ENCODE data around the gene TMEM97. TPM values are rescaled to one million over a fixed set of nuclear protein-coding genes. Genes with fewer than 3 reads are reported as not detected.
A peak's percentile ranks its signal among the peaks of the same experiment; 100 is the strongest.
"Not testable (repeated sequence)": the region's sequence is repeated elsewhere in the genome, so short reads cannot be mapped to it uniquely, and the experiment has no call there.

The TMEM97 gene
- polyA plus RNA-seq, 3 donors from 2014 or later, result 9.8 to 13.8 (median 11.4) TPM

- H3K9me3 Mint-ChIP-seq, result peaks cover 0 to 1% (median 0%) of the 10 kb centered on the region in 6 donors
- peak overlapping the region; percentile 94 to 97 (median 95) for H3K4me3 Mint-ChIP-seq
- H3K4me1 Mint-ChIP-seq, result peaks cover 41 to 53% of the 10 kb centered on the region in 2 donors
- peaks cover 2 to 10% (median 3%) of the 10 kb centered on the region in 3 donors for H3K27me3 Mint-ChIP-seq (ENCODE audit: low read depth in 3 of 3)
- peak overlapping the region; percentile 81 to 96 (median 93) for H3K27ac Mint-ChIP-seq
- DNase-seq, result no peak
- H3K36me3 Mint-ChIP-seq, result peaks cover 0 to 9% (median 0%) of the 10 kb centered on the region in 3 donors
Measured at GRCh38 chr17:28335959-28336871, 17.2 kb downstream of the TMEM97 start.

DNA sequence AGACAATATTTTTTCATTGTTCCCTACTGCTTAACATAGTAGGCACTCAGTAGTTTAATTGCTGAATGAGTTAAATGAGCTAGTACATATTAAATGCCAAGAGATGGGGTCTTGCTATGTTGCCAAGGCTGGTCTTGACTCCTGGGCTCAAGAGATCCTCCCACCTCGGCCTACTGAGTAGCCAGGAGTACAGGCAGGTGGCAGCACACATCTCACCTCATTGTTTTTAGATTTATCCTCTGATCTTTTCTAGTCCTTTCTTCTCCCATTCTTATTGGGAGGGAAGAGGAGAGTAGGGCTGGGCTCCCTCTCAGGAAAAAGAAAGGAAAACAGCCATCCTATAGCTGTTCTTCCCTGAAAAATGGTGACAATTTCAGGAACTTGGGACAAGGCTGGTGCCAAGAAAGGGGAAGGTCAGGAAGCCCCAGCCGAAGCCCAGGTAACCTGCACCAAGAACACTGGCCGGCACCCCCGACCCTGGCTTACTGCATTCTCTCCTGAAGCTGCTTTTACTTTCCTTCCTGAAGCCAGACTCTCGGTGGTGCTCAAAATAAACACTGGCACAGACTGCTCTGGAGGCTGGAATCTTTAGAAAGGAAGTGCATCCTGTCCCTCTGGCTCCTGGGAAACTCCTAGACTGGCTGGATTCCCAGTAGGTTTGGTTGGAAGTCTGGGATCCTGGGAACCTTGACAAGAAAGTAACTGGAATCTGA is 19.2 kb downstream of the TMEM97 start:
- peak overlapping the region in 2 of 6 donors; percentile 6 to 81 for H3K27ac Mint-ChIP-seq
- peaks cover 0 to 1% (median 0%) of the 10 kb centered on the region in 6 donors for H3K9me3 Mint-ChIP-seq
- H3K4me1 Mint-ChIP-seq, result peaks cover 40 to 43% of the 10 kb centered on the region in 2 donors
- H3K4me3 Mint-ChIP-seq, result peak overlapping the region in 1 of 5 donors; percentile 96
- peaks cover 0 to 11% (median 0%) of the 10 kb centered on the region in 3 donors for H3K36me3 Mint-ChIP-seq
- H3K27me3 Mint-ChIP-seq (ENCODE audit: low read depth in 3 of 3), result peaks cover 2 to 9% (median 3%) of the 10 kb centered on the region in 3 donors
- DNase-seq, result no peak

GRCh38 chr17:28338769-28339212 is 19.8 kb downstream of the TMEM97 start:
- not testable (repeated sequence) for H3K9me3 Mint-ChIP-seq; H3K27me3 Mint-ChIP-seq (ENCODE audit: low read depth in 3 of 3); H3K4me3 Mint-ChIP-seq; DNase-seq
- H3K4me1 Mint-ChIP-seq, result peaks cover 38 to 40% of the 10 kb centered on the region in 2 donors
- H3K27ac Mint-ChIP-seq, result peak overlapping the region in 1 of 6 donors; percentile 58
- peaks cover 0 to 14% (median 1%) of the 10 kb centered on the region in 3 donors for H3K36me3 Mint-ChIP-seq

- Mint-ChIP-seq H3K9me3 (peaks cover 0 to 1% (median 0%) of the 10 kb centered on the region in 6 donors), H3K27ac (no peak overlapping the region), H3K4me3 (no peak overlapping the region), H3K27me3 (ENCODE audit: low read depth in 3 of 3) (peaks cover 2 to 7% (median 3%) of the 10 kb centered on the region in 3 donors), H3K4me1 (peaks cover 31 to 34% of the 10 kb centered on the region in 2 donors), H3K36me3 (peaks cover 0 to 19% (median 4%) of the 10 kb centered on the region in 3 donors)
- no peak for DNase-seq
Measured at GRCh38 chr17:28339431-28339830, 20.4 kb downstream of the TMEM97 start.

DNA sequence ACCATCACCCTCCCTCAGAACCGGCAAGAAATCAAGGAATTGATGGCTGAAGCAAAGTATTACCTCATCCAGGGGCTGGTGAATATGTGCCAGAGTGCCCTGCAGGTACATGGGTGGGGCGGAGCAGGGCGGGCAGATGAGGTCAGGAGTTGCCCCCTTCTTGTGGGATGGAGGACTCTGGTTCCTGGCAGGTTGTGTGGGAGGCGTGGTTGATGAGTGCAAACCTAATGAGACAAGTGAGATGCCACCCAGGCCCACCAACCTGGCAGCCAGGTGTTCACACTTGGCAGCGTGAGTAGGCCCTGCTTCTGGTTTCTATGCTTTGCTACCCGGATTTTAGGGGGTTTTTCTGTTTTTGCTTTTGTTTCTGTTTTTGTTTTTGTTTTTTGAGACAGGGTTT is 21.4 kb downstream of the TMEM97 start:
- Mint-ChIP-seq H3K4me1 (peaks cover 23 to 24% of the 10 kb centered on the region in 2 donors), H3K9me3 (peaks cover 0 to 1% (median 0%) of the 10 kb centered on the region in 6 donors), H3K27me3 (ENCODE audit: low read depth in 3 of 3) (peaks cover under 1 to 3% (median 2%) of the 10 kb centered on the region in 3 donors), H3K36me3 (peaks cover 0 to 19% (median 4%) of the 10 kb centered on the region in 3 donors), H3K4me3 (no peak overlapping the region), H3K27ac (no peak overlapping the region)
- DNase-seq, result no peak

DNA sequence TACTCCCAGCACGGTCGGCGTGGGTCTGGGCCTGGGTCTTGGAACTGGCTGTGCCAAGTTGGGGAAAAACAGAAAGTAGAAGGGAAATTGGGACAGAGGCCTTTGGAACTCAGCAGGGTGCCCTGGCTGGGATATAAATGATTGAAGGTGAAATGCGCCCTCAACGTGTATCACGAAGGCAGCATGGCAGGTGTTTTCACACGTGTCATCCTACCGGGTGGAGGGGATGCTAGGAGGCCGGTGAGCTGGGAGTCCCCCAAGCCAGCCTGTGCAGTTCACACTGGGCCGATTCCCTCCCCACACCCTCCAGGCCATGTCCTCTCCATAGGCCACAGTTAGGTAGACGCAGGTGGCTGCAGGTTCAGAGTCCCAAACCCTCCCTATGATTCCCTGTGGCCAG is 22.5 kb downstream of the TMEM97 start:
- peaks cover 0 to 30% (median 4%) of the 10 kb centered on the region in 3 donors for H3K36me3 Mint-ChIP-seq

GRCh38 chr17:28342313-28342712 is 23.3 kb downstream of the TMEM97 start:
- peaks cover 6 to 8% of the 10 kb centered on the region in 2 donors for H3K4me1 Mint-ChIP-seq
- no peaks in the 10 kb centered on the region for H3K9me3 Mint-ChIP-seq
- H3K27me3 Mint-ChIP-seq (ENCODE audit: low read depth in 3 of 3), result no peaks in the 10 kb centered on the region
- peaks cover under 1 to 32% (median 9%) of the 10 kb centered on the region in 3 donors for H3K36me3 Mint-ChIP-seq
- no peak for DNase-seq
- H3K4me3 Mint-ChIP-seq, result peak overlapping the region in 1 of 5 donors; percentile 27
- H3K27ac Mint-ChIP-seq, result no peak overlapping the region

More for the DNA sequence above, 22.5 kb downstream of the TMEM97 start:
- Mint-ChIP-seq H3K4me1 (peaks cover 14 to 16% of the 10 kb centered on the region in 2 donors), H3K27me3 (ENCODE audit: low read depth in 3 of 3) (no peaks in the 10 kb centered on the region), H3K4me3 (no peak overlapping the region), H3K9me3 (peaks cover 0 to 1% (median 0%) of the 10 kb centered on the region in 6 donors), H3K27ac (no peak overlapping the region)
- no peak for DNase-seq

GRCh38 chr17:28343491-28343932 is 24.5 kb downstream of the TMEM97 start:
- Mint-ChIP-seq H3K27me3 (ENCODE audit: low read depth in 3 of 3) (no peaks in the 10 kb centered on the region), H3K4me3 (no peak overlapping the region), H3K9me3 (no peaks in the 10 kb centered on the region), H3K4me1 (peaks cover 0 to 2% of the 10 kb centered on the region in 2 donors), H3K36me3 (peaks cover 4 to 38% (median 12%) of the 10 kb centered on the region in 3 donors), H3K27ac (peak overlapping the region in 1 of 6 donors; percentile 2)
- DNase-seq, result no peak

DNA sequence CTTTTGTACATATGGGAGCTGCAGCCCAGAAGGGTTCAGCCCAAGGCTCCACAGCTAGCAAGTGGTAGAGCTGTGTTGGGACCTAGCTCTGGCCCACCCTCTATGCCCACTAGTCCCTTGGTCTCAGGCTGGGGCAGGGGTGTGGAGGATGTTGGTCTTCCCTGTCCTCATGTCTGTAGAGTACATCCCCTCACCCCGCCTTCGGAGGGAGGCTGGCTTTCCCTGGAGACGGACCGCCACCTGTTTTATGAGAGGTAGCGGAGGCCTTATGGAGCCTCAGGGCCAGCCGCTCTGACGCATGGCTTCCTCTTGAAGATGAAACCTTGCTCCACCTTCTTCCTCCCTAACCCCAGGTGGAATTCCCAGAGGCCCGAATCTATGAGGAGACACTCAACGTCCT is 25.0 kb downstream of the TMEM97 start:
- Mint-ChIP-seq H3K27ac (peak overlapping the region in 1 of 6 donors; percentile 2), H3K4me1 (no peaks in the 10 kb centered on the region), H3K36me3 (peaks cover 4 to 41% (median 12%) of the 10 kb centered on the region in 3 donors), H3K4me3 (no peak overlapping the region), H3K27me3 (ENCODE audit: low read depth in 3 of 3) (no peaks in the 10 kb centered on the region), H3K9me3 (no peaks in the 10 kb centered on the region)
- no peak for DNase-seq

DNA sequence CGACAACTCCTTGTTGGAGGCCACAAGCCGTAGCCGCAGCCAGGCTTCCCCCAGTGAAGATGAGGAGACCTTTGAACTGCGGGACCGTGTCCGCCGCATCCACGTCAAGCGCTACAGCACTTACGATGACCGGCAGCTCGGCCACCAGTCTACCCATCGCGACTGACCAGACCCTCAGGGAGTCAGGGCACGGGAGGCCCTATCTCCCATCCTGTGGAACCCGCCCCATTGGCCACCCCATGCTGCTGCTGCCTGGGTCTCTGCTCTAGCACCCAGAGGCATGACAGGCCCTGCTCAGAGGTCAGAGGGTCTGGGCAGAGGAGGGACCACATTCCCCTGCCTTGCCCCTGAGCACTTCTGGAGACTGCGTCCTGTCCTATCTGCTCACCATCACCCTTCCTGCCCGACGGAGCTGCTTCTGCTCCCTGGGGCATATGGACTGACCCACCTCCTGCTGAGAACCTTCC is 25.5 kb downstream of the TMEM97 start:
- DNase-seq, result no peak
- Mint-ChIP-seq H3K9me3 (no peaks in the 10 kb centered on the region), H3K27me3 (ENCODE audit: low read depth in 3 of 3) (no peaks in the 10 kb centered on the region), H3K27ac (no peak overlapping the region), H3K36me3 (peaks cover 4 to 41% (median 12%) of the 10 kb centered on the region in 3 donors), H3K4me1 (no peaks in the 10 kb centered on the region), H3K4me3 (no peak overlapping the region)

DNA sequence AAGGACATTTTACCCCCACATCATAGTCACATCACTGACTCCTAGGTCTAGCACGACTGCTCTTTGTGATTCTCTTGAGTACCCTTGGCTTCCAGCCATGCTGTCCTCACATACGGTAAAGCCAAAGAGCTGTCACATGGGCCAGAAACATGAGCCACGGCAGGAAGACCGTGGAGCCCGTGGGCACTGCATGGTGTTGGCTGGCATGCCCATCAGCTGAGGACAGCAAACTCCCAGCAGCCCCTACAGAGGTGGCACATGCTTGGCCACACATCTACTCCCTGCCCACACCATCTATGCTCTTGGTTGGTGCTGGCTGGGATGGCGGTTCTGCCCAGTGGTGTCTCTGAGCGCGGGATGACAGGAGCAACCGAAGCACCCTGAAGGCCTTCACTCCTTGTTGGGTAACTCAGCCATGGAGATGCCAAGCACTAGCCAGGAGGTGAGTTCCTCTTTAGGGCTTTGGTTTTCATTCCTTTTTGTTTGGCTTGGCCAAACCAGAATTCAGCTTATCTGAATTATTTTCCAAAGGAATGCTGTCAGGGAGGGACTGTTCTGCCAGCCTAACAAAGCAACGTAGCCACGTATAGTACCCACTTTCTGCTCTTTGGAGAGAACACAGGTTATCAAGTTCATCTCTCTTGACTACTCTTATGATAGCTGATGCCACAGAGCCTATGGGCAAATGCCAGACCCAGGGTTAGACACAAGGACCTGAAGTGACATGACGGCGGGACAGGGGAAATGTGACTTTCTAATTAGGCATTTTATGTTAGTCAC is 26.6 kb downstream of the TMEM97 start:
- H3K27ac Mint-ChIP-seq, result peak overlapping the region in 1 of 6 donors; percentile 7
- H3K27me3 Mint-ChIP-seq (ENCODE audit: low read depth in 3 of 3), result no peaks in the 10 kb centered on the region
- DNase-seq, result no peak
- peaks cover 4 to 46% (median 12%) of the 10 kb centered on the region in 3 donors for H3K36me3 Mint-ChIP-seq
- no peaks in the 10 kb centered on the region for H3K4me1 Mint-ChIP-seq
- no peaks in the 10 kb centered on the region for H3K9me3 Mint-ChIP-seq
- no peak overlapping the region for H3K4me3 Mint-ChIP-seq

DNA sequence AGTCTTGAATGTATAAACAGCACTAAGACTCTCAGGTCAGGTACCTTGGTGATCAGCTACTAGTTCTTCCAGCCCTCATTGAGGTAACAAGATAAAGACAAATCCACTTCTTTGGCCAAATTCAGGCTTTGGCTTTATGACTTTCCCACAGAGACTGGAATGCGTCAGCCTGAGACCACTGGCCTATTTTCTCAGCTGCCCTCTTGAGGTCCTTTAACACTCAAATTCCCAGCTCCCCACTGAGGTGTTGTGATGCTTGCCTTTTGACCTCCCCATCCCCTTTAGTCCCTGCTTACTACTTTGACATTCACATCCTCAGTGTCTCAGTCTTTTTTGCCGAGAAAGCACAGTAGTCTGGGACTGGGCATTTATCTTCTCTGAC is 27.2 kb downstream of the TMEM97 start:
- H3K4me3 Mint-ChIP-seq, result no peak overlapping the region
- H3K27me3 Mint-ChIP-seq (ENCODE audit: low read depth in 3 of 3), result peaks cover 0 to 2% (median 0%) of the 10 kb centered on the region in 3 donors
- H3K4me1 Mint-ChIP-seq, result no peaks in the 10 kb centered on the region
- peak overlapping the region in 1 of 6 donors; percentile 7 for H3K27ac Mint-ChIP-seq
- H3K36me3 Mint-ChIP-seq, result peaks cover 9 to 51% (median 17%) of the 10 kb centered on the region in 3 donors
- no peaks in the 10 kb centered on the region for H3K9me3 Mint-ChIP-seq
- no peak for DNase-seq

DNA sequence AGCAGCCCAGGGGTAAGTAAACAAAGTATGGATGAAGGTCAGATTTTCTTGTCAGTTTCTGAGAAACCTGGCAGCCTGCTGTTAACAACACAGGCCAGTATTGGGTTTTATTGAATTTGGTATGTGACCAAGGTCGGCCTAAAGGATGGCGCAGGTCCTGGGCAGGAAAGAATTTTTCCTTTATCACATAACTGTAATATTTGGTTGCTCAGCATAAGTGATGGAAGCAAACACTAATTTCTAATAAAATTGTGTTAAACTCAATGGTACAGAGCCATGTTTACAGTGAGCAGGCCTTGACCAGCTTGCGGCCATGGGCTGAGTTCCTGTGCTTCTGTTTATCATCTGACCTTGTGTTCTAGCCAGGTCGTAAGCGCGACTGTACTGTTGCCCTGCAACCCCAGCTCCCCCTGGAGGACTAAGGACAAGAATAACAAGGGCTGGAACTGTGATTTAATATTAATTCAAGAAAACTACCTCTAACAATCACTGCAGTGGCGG is 27.8 kb downstream of the TMEM97 start:
- H3K36me3 Mint-ChIP-seq, result peaks cover 11 to 55% (median 17%) of the 10 kb centered on the region in 3 donors
- no peaks in the 10 kb centered on the region for H3K9me3 Mint-ChIP-seq
- no peak overlapping the region for H3K4me3 Mint-ChIP-seq
- DNase-seq, result no peak
- H3K4me1 Mint-ChIP-seq, result no peaks in the 10 kb centered on the region
- H3K27ac Mint-ChIP-seq, result peak overlapping the region in 1 of 6 donors; percentile 17
- H3K27me3 Mint-ChIP-seq (ENCODE audit: low read depth in 3 of 3), result peaks cover 0 to 3% (median 0%) of the 10 kb centered on the region in 3 donors
